GM12892 (cell line): ENCODE measurements around the gene MGST2.

Experiments used
- POLR2A ChIP-seq: IDR thresholded peaks from 2 replicates; pipeline ENCODE4 v1.6.1; 2011; ENCODE audit warnings: low read depth, low read length, control low read depth
- POLR2AphosphoS5 ChIP-seq: IDR thresholded peaks from 2 replicates; pipeline ENCODE4 v1.6.1; 2011; ENCODE audit warnings: low read depth, low read length, control low read depth
- TAF1 ChIP-seq: IDR thresholded peaks from 2 replicates; pipeline ENCODE4 v1.6.1; 2011; ENCODE audit warnings: low read depth, mild to moderate bottlenecking, control low read depth, low read length, borderline replicate concordance

DNA sequence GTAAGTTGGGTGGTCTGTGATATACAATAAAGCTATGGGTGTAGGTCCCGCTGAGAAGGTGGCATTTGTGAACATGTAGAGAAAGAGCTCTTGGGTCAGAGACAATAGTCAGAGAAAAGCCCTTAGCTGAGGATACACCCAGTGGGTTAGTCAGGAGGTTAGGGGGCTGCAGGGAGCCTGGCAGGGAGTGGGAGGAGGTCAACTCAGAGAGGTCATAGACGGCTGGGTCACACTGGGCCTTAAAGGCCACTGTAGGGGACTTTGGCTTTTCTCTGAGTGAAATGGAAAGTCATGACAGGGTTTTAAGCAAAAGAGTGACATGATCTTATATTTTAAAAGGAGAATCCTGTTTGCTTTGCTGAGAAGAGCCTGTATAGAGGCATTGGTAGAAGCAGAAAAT, 16.7 kb downstream of the MGST2 start:
- TF ChIP-seq POLR2A (no peak), POLR2AphosphoS5 (no peak), TAF1 (no peak)
